Activated T-helper 1 cell treated with anti-CD3 and anti-CD28 coated beads, Interleukin-12 subunit alpha, Interleukin-12 subunit beta, Interleukin-2, Interleukin-4 antibody, amounts not matched to agents 30 ng/mL and 10 ng/mL and 1 ng/mL, durations not matched to agents 14 hours and 24 hours and 36 hours (primary cell): ENCODE results near the gene RPIA. TPM values are rescaled to one million over a fixed set of nuclear protein-coding genes. Genes with fewer than 3 reads are reported as not detected.
A peak's percentile ranks its signal among the peaks of the same experiment; 100 is the strongest.

Source experiments
- DNase-seq: peaks from one replicate; pipeline ENCODE4 v3.0.0; 2021; ENCODE audit warnings: low spot score
- H3K27ac Mint-ChIP-seq: one replicate; pipeline ENCODE4 v1.8.0; 2021; ENCODE audit warnings: mild to moderate bottlenecking, mixed read lengths
- H3K27me3 Mint-ChIP-seq: one replicate; pipeline ENCODE4 v1.8.0; 2022; ENCODE audit warnings: mild to moderate bottlenecking, moderate library complexity, mixed read lengths; ENCODE audit not compliant: insufficient read depth
- H3K36me3 Mint-ChIP-seq: one replicate; pipeline ENCODE4 v1.8.0; 2021; ENCODE audit warnings: low read depth, mixed read lengths
- H3K4me1 Mint-ChIP-seq: one replicate; pipeline ENCODE4 v1.8.0; 2021; ENCODE audit warnings: low read depth, mixed read lengths
- H3K4me3 Mint-ChIP-seq: one replicate; pipeline ENCODE4 v1.8.0; 2021; ENCODE audit warnings: mild to moderate bottlenecking, moderate library complexity, mixed read lengths
- H3K9me3 Mint-ChIP-seq: one replicate; pipeline ENCODE4 v1.8.0; 2021; ENCODE audit warnings: mixed read lengths
- intact Hi-C: fragments of 100-400 bp; cut with micrococcal nuclease; formaldehyde crosslinking; loops from one replicate; pipeline ENCODE4 v1.15.1; 2024
- total RNA-seq: library from RNA; stranded (reverse); gene quantifications from 2 replicates; pipeline ENCODE4 v1.2.3, GENCODE V29; 2022

RPIA gene
- total RNA-seq, 1 donor from 2014 or later = 79.1 TPM

DNA sequence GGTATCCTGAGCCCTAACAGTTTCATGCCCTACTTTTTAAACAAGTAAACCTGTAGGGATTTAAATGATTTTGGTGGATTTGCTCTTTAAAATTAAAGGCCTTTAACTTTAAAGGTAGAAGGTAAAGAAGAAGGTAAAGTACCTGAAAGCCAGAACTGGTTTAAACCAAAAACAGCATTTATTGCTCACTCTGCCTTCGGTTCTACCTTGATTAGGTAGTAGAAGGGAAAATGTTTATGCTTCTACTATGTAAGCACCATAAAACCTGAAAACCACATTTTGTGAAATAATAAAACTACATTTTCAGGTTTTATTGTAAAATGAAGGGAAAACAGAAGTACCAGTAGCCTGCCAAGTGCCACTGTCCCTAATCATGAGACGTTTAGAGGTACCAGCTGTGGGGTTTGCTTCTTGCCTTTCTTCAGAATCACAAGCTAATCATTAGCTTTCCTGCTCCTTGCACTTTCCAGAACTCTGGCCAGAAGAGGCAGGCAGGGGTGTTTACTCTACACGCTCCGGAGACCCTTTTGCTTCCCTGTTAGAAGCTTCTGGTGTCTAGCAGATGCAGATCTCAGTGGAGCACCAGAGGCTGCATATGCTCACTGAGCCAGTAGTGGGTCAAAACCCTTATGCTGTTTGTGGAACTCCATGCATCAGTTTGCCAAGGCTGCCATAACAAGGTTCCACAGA, 33.3 kb downstream of the RPIA start:
- no peak overlapping the region for H3K4me3 Mint-ChIP-seq
- no peak overlapping the region for H3K27ac Mint-ChIP-seq
- peaks cover 11% of the 10 kb centered on the region for H3K4me1 Mint-ChIP-seq
- H3K27me3 Mint-ChIP-seq = no peaks in the 10 kb centered on the region
- DNase-seq = no peak
- no peaks in the 10 kb centered on the region for H3K9me3 Mint-ChIP-seq
- no peaks in the 10 kb centered on the region for H3K36me3 Mint-ChIP-seq
- intact Hi-C loops = no loop called here

DNA sequence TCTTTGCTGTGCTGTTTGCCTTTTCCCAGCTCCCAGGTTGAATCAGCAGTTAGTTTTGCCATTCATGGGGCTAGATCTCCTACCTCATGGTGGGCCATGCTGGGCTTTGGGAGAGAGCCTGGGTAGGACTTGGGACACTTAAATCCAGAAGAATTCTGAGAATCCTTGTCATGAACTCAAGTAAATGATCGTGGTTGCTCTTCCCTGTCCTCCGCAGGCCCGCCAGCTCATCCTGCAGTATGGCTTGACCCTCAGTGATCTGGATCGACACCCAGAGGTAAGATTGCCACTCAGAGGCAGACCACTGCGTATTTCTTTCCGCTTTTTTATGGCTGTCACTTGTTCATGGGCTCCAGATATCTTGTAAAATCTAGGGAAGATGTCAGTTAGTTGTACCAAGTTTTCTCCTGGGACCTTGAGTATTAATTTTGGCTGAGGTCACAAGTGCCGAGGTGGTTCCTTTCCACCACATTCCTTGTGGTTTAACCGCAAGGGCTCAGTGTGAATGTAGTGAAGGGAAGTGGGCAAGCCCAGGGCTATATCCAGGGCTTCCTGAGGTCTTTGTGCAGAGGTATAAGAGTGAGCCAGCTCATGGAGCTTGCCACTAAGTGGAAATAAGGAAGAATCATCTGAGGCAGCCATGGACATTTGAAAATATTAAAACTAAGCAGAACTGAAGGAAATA, 37.7 kb downstream of the RPIA start:
- peaks cover 5% of the 10 kb centered on the region for H3K36me3 Mint-ChIP-seq
- peaks cover 18% of the 10 kb centered on the region for H3K4me1 Mint-ChIP-seq
- intact Hi-C loops = no loop called here
- H3K9me3 Mint-ChIP-seq = no peaks in the 10 kb centered on the region
- DNase-seq = no peak
- no peaks in the 10 kb centered on the region for H3K27me3 Mint-ChIP-seq
- no peak overlapping the region for H3K27ac Mint-ChIP-seq
- no peak overlapping the region for H3K4me3 Mint-ChIP-seq

GRCh38 chr2:88733155-88733902, 41.9 kb downstream of the RPIA start:
- Mint-ChIP-seq H3K4me3 (no peak overlapping the region), H3K36me3 (peaks cover 19% of the 10 kb centered on the region), H3K4me1 (peaks cover 26% of the 10 kb centered on the region), H3K27ac (no peak overlapping the region), H3K27me3 (no peaks in the 10 kb centered on the region), H3K9me3 (no peaks in the 10 kb centered on the region)
- DNase-seq = no peak
- intact Hi-C loops = no loop called here

DNA sequence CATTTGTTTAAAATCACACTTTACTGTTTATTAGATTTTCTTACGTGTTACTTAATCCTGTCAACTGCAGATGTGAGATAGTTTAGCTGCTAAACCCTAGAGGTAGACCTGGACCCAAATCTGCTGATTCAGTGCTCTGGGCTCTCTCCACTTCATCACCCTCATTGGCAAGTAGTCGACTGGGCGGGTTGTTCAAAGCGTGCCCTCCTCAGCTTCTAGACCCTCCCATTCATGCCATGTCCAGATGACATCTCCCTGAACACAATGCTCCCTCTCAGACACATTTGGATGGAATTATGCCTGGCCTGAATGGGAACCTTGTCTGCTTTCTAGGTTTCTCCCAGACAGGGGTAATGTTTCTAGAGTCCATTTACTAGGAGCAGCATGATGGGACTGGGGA, 43.7 kb downstream of the RPIA start:
- intact Hi-C loops = no loop called here
- peaks cover 23% of the 10 kb centered on the region for H3K36me3 Mint-ChIP-seq

DNA sequence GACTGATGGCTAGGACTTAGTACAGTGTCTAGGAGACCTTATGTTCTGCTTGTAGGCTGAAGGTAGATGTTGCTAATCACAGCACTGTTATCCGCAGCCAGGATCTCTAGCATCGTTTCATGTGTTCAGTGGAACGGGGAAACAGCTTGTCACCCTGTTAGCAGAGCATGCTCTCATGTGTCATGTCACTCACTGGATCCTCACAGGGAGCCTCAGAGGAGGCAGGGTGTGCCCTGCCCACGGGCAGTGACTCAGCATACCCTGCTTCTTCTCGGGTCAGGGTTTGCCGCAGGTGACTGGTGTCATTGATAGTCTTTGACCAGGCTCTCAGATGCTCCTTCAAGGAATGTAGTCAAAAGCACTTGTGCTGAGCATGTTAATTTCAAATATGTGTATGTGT, 44.4 kb downstream of the RPIA start:
- Mint-ChIP-seq H3K27me3 (no peaks in the 10 kb centered on the region), H3K27ac (no peak overlapping the region), H3K36me3 (peaks cover 25% of the 10 kb centered on the region), H3K9me3 (no peaks in the 10 kb centered on the region), H3K4me1 (peaks cover 20% of the 10 kb centered on the region), H3K4me3 (no peak overlapping the region)
- DNase-seq = no peak
- intact Hi-C loops = no loop called here

More for the DNA sequence above, 43.7 kb downstream of the RPIA start:
- H3K27me3 Mint-ChIP-seq = no peaks in the 10 kb centered on the region
- no peak for DNase-seq
- peaks cover 18% of the 10 kb centered on the region for H3K4me1 Mint-ChIP-seq
- H3K4me3 Mint-ChIP-seq = no peak overlapping the region
- no peak overlapping the region for H3K27ac Mint-ChIP-seq
- no peaks in the 10 kb centered on the region for H3K9me3 Mint-ChIP-seq

GRCh38 chr2:88736437-88736836, 45.0 kb downstream of the RPIA start:
- H3K27ac Mint-ChIP-seq = no peak overlapping the region

GRCh38 chr2:88737385-88737784, 45.9 kb downstream of the RPIA start:
- no peak for DNase-seq
- H3K9me3 Mint-ChIP-seq = no peaks in the 10 kb centered on the region
- no peaks in the 10 kb centered on the region for H3K27me3 Mint-ChIP-seq
- no peak overlapping the region for H3K4me3 Mint-ChIP-seq
- intact Hi-C loops = no loop called here
- H3K27ac Mint-ChIP-seq = no peak overlapping the region
- peaks cover 38% of the 10 kb centered on the region for H3K36me3 Mint-ChIP-seq
- H3K4me1 Mint-ChIP-seq = peaks cover 20% of the 10 kb centered on the region

More at GRCh38 chr2:88736437-88736836, 45.0 kb downstream of the RPIA start:
- Mint-ChIP-seq H3K36me3 (peaks cover 30% of the 10 kb centered on the region), H3K4me3 (no peak overlapping the region), H3K27me3 (no peaks in the 10 kb centered on the region), H3K9me3 (no peaks in the 10 kb centered on the region), H3K4me1 (peaks cover 20% of the 10 kb centered on the region)
- intact Hi-C loops = no loop called here
- no peak for DNase-seq

DNA sequence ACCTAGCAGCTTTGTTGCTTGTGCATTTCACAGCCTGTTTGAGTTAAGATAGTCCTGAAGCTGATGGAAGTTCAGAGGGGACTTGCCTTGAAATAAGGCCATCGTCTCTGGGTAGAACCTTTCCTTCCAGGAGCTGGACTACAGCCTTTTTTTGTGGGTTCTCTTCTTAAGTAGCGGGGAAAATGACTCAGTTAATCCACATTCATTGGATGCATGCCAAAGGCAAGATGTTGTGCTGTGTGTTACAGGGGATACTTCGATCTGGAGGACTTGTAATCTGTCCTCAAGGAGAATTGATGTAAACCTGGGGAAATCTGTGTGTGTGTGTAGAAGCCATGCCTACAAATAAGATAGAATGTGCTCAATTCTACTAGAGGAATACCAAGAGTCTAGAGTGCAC, 46.8 kb downstream of the RPIA start:
- H3K36me3 Mint-ChIP-seq = peaks cover 41% of the 10 kb centered on the region
- no peak overlapping the region for H3K27ac Mint-ChIP-seq
- peaks cover 1% of the 10 kb centered on the region for H3K9me3 Mint-ChIP-seq
- intact Hi-C loops = no loop called here
- peaks cover 14% of the 10 kb centered on the region for H3K4me1 Mint-ChIP-seq
- H3K4me3 Mint-ChIP-seq = no peak overlapping the region
- no peak for DNase-seq
- no peaks in the 10 kb centered on the region for H3K27me3 Mint-ChIP-seq

DNA sequence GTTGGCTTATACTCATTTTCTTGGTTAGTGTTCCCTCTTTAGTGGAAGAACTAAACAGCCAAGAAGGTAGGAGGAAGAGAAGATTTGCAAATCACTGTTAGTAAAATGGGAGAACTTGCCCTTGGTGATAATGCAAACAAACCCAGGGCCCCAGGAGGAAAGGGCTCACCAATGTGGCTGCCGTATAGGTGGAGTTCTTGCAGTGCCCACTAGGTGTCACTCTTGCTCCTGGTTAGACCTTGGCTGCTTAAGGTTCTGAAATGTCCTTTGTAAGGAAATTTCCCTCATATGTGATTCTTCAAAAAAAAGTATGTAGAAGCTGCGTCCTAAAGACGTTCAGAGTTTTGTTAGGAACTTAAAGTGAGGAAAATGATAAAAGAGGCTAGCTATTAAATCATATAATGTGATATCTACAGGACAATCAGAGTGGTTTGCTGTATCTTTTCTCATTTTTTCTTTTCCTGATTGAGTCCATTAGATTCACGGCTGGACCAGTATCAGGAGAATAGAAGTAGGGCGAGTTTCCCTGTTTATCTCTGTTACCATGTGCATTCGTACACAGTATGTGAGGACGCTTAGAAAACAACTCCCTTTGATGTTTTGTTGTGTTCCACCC, 48.6 kb downstream of the RPIA start:
- H3K9me3 Mint-ChIP-seq = peaks cover 19% of the 10 kb centered on the region
- peaks cover 57% of the 10 kb centered on the region for H3K36me3 Mint-ChIP-seq
- H3K4me3 Mint-ChIP-seq = no peak overlapping the region
- no peaks in the 10 kb centered on the region for H3K27me3 Mint-ChIP-seq
- peaks cover 26% of the 10 kb centered on the region for H3K4me1 Mint-ChIP-seq
- intact Hi-C loops = loop anchor here (1.0 kb wide), 4 partner anchors 91 to 179 kb away; no protein-coding TSS in a partner anchor
- H3K27ac Mint-ChIP-seq = no peak overlapping the region
- DNase-seq = peak; percentile 59

DNA sequence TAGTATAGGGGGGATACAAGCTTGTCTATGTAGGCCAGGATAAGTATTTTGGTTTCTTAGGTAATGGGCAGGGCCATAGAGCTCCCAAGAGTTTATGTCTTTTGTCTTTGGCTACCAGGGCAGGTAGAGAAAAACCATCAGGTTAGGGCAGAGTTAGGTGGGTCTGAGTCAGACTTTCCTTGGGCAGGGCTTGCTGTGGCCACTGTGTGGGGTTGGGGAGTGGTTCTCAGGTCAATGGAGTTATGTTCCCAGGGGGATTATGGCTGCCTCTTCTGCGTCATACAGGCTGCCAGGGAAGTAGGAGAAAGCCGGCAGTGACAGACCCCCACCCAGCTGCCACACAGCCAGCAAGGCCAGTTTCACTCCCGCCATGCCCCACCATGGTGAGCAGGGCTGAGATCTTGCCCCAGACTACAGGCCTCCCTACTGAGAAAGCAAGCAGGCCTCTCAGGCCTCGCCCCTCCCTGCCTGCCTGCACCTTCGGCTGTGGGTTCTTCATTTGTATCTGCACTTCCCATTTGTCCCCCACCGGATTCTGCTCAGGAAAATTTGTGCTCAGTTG, 55.5 kb downstream of the RPIA start:
- intact Hi-C loops = no loop called here
- no peak overlapping the region for H3K4me3 Mint-ChIP-seq
- DNase-seq = no peak

GRCh38 chr2:88747990-88748389, 56.5 kb downstream of the RPIA start:
- no peak for DNase-seq
- H3K4me1 Mint-ChIP-seq = peaks cover 37% of the 10 kb centered on the region
- peaks cover 74% of the 10 kb centered on the region for H3K36me3 Mint-ChIP-seq
- H3K4me3 Mint-ChIP-seq = no peak overlapping the region
- H3K9me3 Mint-ChIP-seq = peaks cover 32% of the 10 kb centered on the region
- intact Hi-C loops = no loop called here
- H3K27me3 Mint-ChIP-seq = no peaks in the 10 kb centered on the region
- H3K27ac Mint-ChIP-seq = no peak overlapping the region

More for the DNA sequence above, 55.5 kb downstream of the RPIA start:
- Mint-ChIP-seq H3K27me3 (no peaks in the 10 kb centered on the region), H3K27ac (no peak overlapping the region), H3K9me3 (peaks cover 32% of the 10 kb centered on the region), H3K4me1 (peaks cover 32% of the 10 kb centered on the region), H3K36me3 (peaks cover 73% of the 10 kb centered on the region)

GRCh38 chr2:88751768-88752167, 60.3 kb downstream of the RPIA start:
- DNase-seq = no peak
- Mint-ChIP-seq H3K4me3 (no peak overlapping the region), H3K27ac (no peak overlapping the region), H3K27me3 (no peaks in the 10 kb centered on the region), H3K36me3 (peaks cover 57% of the 10 kb centered on the region), H3K9me3 (no peaks in the 10 kb centered on the region), H3K4me1 (peaks cover 44% of the 10 kb centered on the region)
- intact Hi-C loops = no loop called here
